ENCODE data around the gene CDKAL1. TPM values are rescaled to one million over a fixed set of nuclear protein-coding genes. Genes with fewer than 3 reads are reported as not detected.
"Not testable (repeated sequence)": the region's sequence is repeated elsewhere in the genome, so short reads cannot be mapped to it uniquely, and the experiment has no call there.

CDKAL1 gene
- total RNA-seq, 1 donor from 2014 or later: 24.8 TPM

DNA sequence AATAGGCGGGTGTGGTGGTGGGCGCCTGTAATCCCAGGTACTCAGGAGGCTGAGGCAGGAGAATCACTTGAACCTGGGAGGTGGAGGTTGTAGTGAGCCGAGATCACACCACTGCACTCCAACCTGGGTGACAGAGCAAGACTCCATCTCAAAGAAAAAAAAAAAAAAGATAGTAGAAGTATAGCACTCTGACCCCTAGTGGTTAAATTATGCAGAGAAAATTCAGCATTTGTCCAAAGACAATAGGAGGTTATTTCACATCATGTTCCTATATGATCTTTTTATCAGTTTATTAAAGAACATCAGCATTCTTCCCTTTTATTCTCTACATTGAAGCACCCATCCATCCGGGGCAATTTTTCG lies 5.2 kb upstream of the CDKAL1 start:
- not testable (repeated sequence) for H3K9me3 Mint-ChIP-seq (ENCODE audit: unreplicated experiment); H3K27ac Mint-ChIP-seq (ENCODE audit: unreplicated experiment); H3K27me3 Mint-ChIP-seq (ENCODE audit: unreplicated experiment); H3K36me3 Mint-ChIP-seq (ENCODE audit: unreplicated experiment); H3K4me3 Mint-ChIP-seq (ENCODE audit: unreplicated experiment); H3K4me1 Mint-ChIP-seq (ENCODE audit: low read depth, unreplicated experiment); DNase-seq
- TF ChIP-seq, protein P1, sequence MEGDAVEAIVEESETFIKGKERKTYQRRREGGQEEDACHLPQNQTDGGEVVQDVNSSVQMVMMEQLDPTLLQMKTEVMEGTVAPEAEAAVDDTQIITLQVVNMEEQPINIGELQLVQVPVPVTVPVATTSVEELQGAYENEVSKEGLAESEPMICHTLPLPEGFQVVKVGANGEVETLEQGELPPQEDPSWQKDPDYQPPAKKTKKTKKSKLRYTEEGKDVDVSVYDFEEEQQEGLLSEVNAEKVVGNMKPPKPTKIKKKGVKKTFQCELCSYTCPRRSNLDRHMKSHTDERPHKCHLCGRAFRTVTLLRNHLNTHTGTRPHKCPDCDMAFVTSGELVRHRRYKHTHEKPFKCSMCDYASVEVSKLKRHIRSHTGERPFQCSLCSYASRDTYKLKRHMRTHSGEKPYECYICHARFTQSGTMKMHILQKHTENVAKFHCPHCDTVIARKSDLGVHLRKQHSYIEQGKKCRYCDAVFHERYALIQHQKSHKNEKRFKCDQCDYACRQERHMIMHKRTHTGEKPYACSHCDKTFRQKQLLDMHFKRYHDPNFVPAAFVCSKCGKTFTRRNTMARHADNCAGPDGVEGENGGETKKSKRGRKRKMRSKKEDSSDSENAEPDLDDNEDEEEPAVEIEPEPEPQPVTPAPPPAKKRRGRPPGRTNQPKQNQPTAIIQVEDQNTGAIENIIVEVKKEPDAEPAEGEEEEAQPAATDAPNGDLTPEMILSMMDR (IDR thresholded peaks at IDR 0.05; ENCODE audit: partially characterized antibody, unreplicated experiment): peak; percentile 64

DNA sequence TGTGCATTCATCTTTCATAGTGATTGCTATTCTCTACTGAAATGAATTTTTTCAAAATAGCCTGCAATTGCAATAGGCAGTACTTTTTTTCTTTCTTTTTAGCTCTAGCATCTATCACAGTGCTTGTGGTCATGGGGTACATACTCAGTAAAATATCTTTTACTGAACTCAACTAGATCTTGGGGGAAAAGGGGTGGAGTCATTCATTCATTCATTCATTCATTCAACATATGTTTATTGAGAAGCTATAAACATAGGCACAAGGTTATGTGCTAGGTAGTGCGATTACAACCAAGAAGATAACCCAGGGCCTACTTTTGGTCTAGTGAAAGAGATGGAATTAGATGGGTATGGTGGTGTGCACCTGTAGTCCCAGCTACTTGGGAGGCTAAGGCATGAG lies 1.4 kb upstream of the CDKAL1 start:
- H3K4me1 Mint-ChIP-seq (ENCODE audit: low read depth, unreplicated experiment): peaks cover 6% of the 10 kb centered on the region
- TF ChIP-seq, protein P1 (IDR thresholded peaks at IDR 0.05; ENCODE audit: partially characterized antibody, unreplicated experiment): no peak
- DNase-seq: no peak
- H3K27me3 Mint-ChIP-seq (ENCODE audit: unreplicated experiment): peaks cover 5% of the 10 kb centered on the region
- H3K27ac Mint-ChIP-seq (ENCODE audit: unreplicated experiment): no peak overlapping the region
- no peak overlapping the region for H3K4me3 Mint-ChIP-seq (ENCODE audit: unreplicated experiment)
- peaks cover 4% of the 10 kb centered on the region for H3K9me3 Mint-ChIP-seq (ENCODE audit: unreplicated experiment)
- H3K36me3 Mint-ChIP-seq (ENCODE audit: unreplicated experiment): no peaks in the 10 kb centered on the region

DNA sequence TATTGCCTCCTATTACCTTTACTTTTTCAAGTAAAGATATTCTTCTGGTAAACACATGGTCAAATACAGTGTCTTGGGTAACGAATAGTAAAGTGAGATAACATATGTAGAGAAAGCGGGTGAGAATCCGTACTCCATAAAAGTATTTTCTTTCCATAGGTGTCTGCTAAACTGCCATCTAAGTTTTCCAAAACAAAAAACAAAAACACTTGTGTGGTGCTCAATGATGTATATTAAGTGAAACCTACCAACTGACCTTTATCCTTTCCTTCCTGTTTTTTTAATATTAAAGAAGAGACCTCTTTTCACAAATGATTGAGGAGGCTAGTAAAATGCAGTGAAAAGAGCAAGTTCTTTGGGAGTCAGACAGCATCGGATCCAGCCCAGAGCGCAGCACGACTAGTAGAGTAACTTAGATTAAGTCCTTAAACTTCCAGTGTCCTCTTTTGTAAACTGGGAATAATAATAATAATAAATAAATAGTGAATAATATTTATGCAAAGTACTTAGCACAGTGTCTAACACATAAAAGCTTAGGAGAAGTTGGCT lies 437 bp upstream of the CDKAL1 start:
- Mint-ChIP-seq H3K4me1 (ENCODE audit: low read depth, unreplicated experiment) (peaks cover 6% of the 10 kb centered on the region), H3K27me3 (ENCODE audit: unreplicated experiment) (peaks cover 5% of the 10 kb centered on the region), H3K9me3 (ENCODE audit: unreplicated experiment) (peaks cover 4% of the 10 kb centered on the region), H3K4me3 (ENCODE audit: unreplicated experiment) (peak overlapping the region; percentile 96), H3K27ac (ENCODE audit: unreplicated experiment) (no peak overlapping the region), H3K36me3 (ENCODE audit: unreplicated experiment) (no peaks in the 10 kb centered on the region)
- TF ChIP-seq, protein P1 (IDR thresholded peaks at IDR 0.05; ENCODE audit: partially characterized antibody, unreplicated experiment): no peak
- DNase-seq: no peak

DNA sequence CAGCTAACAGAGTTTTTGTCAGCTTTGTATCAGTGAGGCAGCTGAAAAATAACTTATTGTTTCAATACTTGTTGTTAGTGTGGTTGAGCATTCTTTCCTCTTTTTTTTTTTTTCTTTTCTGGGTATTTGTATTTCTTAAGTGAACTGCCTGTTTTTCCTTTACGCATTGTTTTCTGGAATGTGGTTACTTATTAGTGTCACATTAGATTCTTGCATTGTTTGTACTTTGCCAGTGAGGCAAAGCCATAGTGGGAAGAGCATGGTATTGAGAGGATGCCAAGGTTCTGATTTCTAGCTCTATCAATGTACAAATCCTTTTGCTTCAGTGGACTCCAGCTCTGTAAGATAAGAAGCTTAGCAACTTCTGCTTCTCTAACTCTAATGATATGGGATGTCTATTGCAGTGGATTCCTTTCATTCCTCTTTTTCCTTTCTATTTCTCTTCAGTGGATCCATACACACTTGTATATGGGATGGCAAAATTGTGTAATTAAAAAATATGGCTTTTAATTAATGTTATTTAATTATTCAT lies 3.9 kb downstream of the CDKAL1 start:
- Mint-ChIP-seq H3K4me3 (ENCODE audit: unreplicated experiment) (no peak overlapping the region), H3K27ac (ENCODE audit: unreplicated experiment) (no peak overlapping the region)
- TF ChIP-seq, protein P1 (IDR thresholded peaks at IDR 0.05; ENCODE audit: partially characterized antibody, unreplicated experiment): no peak

DNA sequence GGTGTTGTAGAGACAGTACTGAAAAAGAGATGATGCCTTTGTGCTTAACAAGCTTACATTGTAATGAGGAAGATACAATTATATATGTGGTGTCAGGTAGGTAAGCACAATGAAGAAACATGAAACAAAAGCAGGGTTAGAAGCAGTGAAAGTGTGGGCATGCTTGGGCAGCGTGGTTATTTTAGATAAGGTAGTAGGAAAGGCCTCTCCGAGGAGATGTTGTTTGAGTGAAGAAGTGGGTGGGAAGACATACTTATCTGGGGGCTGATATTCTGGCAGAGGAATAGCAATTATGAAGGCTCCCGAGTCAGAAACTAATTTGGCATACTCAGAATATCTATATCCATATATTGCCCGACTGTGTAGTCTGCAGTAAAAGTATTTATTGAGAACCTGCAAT lies 4.7 kb downstream of the CDKAL1 start:
- DNase-seq: no peak
- no peaks in the 10 kb centered on the region for H3K36me3 Mint-ChIP-seq (ENCODE audit: unreplicated experiment)
- no peak overlapping the region for H3K27ac Mint-ChIP-seq (ENCODE audit: unreplicated experiment)
- TF ChIP-seq, protein P1 (IDR thresholded peaks at IDR 0.05; ENCODE audit: partially characterized antibody, unreplicated experiment): no peak
- H3K9me3 Mint-ChIP-seq (ENCODE audit: unreplicated experiment): peaks cover 4% of the 10 kb centered on the region
- H3K27me3 Mint-ChIP-seq (ENCODE audit: unreplicated experiment): peaks cover 3% of the 10 kb centered on the region
- no peak overlapping the region for H3K4me3 Mint-ChIP-seq (ENCODE audit: unreplicated experiment)
- peaks cover 4% of the 10 kb centered on the region for H3K4me1 Mint-ChIP-seq (ENCODE audit: low read depth, unreplicated experiment)

More for the DNA sequence above, 3.9 kb downstream of the CDKAL1 start:
- Mint-ChIP-seq H3K36me3 (ENCODE audit: unreplicated experiment) (no peaks in the 10 kb centered on the region), H3K27me3 (ENCODE audit: unreplicated experiment) (peaks cover 3% of the 10 kb centered on the region), H3K4me1 (ENCODE audit: low read depth, unreplicated experiment) (peaks cover 6% of the 10 kb centered on the region), H3K9me3 (ENCODE audit: unreplicated experiment) (peaks cover 4% of the 10 kb centered on the region)
- DNase-seq: no peak

All from glutamatergic neuron (in vitro differentiated cells).